SK-N-SH (cell line): ENCODE results near the gene CRYZL1. TPM values are rescaled to one million over a fixed set of nuclear protein-coding genes. Genes with fewer than 3 reads are reported as not detected.

ENCODE experiments used
- CTCF ChIA-PET: fragments of 300-600, 350-600 bp; formaldehyde crosslinking; extraction: SDS; loops from one replicate; lab custom pipeline; 2021; lab: Yijun Ruan, JAX
- POLR2A ChIA-PET: fragments of 350-600 bp; sonication (Branson Sonifier 250); formaldehyde crosslinking; extraction: SDS; loops from one replicate; lab custom pipeline; 2020; ENCODE audit warnings: antibody characterized with exemption, inconsistent platforms; lab: Yijun Ruan, JAX
- DNase-seq: peaks from one replicate; pipeline ENCODE4 v3.0.0; 2012
- H2AFZ ChIP-seq: fragments of 200-600 bp; sonication (generic); 2 replicates; pipeline ENCODE4 v1.8.1; 2016; ENCODE audit warnings: antibody characterized with exemption, mild to moderate bottlenecking, low read depth
- H3F3A ChIP-seq: fragments of 200-600 bp; sonication (generic); replicated peaks from 2 replicates; pipeline ENCODE3; 2016; ENCODE audit warnings: antibody characterized with exemption, mild to moderate bottlenecking; ENCODE audit not compliant: insufficient read depth
- H3K27ac ChIP-seq, 2 experiments: fragments of 200-500 bp in 1 of 2; fragments of 200-600 bp in 1 of 2; sonication (Bioruptor generic) in 1 of 2; sonication (generic), shearing (Covaris generic) in 1 of 2; 2 replicates each; pipeline versions ENCODE4 v1.5.1 to v1.6.1; 2014 to 2016; ENCODE audit warnings: low read depth in 2 of 2, inconsistent platforms in 1 of 2, low read length in 1 of 2, mild to moderate bottlenecking in 1 of 2, mixed read lengths in 1 of 2
- H3K27me3 ChIP-seq: fragments of 200-600 bp; sonication (generic), shearing (Covaris generic); 2 replicates; pipeline ENCODE4 v1.6.1; 2016; ENCODE audit warnings: mixed run types; ENCODE audit not compliant: insufficient read depth
- H3K36me3 ChIP-seq, 2 experiments: fragments of 200-500 bp in 1 of 2; fragments of 200-600 bp in 1 of 2; sonication (Bioruptor generic) in 1 of 2; sonication (generic) in 1 of 2; replicated peaks in 1 of 2; 2 replicates each; pipeline versions ENCODE3 to v1.5.1; 2014 to 2016; ENCODE audit warnings: low read length in 1 of 2, mild to moderate bottlenecking in 1 of 2; ENCODE audit not compliant: insufficient read depth in 2 of 2, control insufficient read depth in 1 of 2
- H3K4me1 ChIP-seq, 2 experiments: fragments of 200-500 bp in 1 of 2; fragments of 200-600 bp in 1 of 2; sonication (Bioruptor generic) in 1 of 2; sonication (generic), shearing (Covaris generic) in 1 of 2; 2 replicates each; pipeline versions ENCODE4 v1.5.1 to v1.6.1; 2014 to 2016; ENCODE audit warnings: low read depth in 1 of 2, low read length in 1 of 2, mixed run types in 1 of 2; ENCODE audit not compliant: insufficient read depth in 2 of 2, control insufficient read depth in 1 of 2
- H3K4me2 ChIP-seq: fragments of 200-600 bp; sonication (generic), shearing (Covaris generic); 2 replicates; pipeline ENCODE4 v1.6.1; 2017; ENCODE audit warnings: mixed run types
- H3K4me3 ChIP-seq, 2 experiments: fragments of 200-500 bp in 1 of 2; fragments of 200-600 bp in 1 of 2; sonication (Bioruptor generic) in 1 of 2; sonication (generic), shearing (Covaris generic) in 1 of 2; 2 replicates each; pipeline versions ENCODE4 v1.5.1 to v1.8.1; 2014 to 2016; ENCODE audit warnings: low read depth in 2 of 2, inconsistent platforms in 1 of 2, low read length in 1 of 2, mild to moderate bottlenecking in 1 of 2, mixed read lengths in 1 of 2, moderate library complexity in 1 of 2
- H3K79me2 ChIP-seq: fragments of 200-600 bp; sonication (generic); 2 replicates; pipeline ENCODE4 v1.8.1; 2017; ENCODE audit warnings: mild to moderate bottlenecking; ENCODE audit not compliant: insufficient read depth
- H3K9ac ChIP-seq: fragments of 200-600 bp; sonication (generic); 2 replicates; pipeline ENCODE4 v1.6.1; 2017; ENCODE audit warnings: mixed run types
- H3K9me2 ChIP-seq: fragments of 200-600 bp; sonication (generic); 2 replicates; pipeline ENCODE4 v1.6.1; 2017; ENCODE audit warnings: mixed run types
- H3K9me3 ChIP-seq: fragments of 200-600 bp; sonication (generic); 2 replicates; pipeline ENCODE4 v1.6.1; 2017; ENCODE audit warnings: mixed run types, mild to moderate bottlenecking, moderate library complexity
- H4K20me1 ChIP-seq: fragments of 200-600 bp; sonication (generic); 2 replicates; pipeline ENCODE4 v1.6.1; 2017; ENCODE audit warnings: mild to moderate bottlenecking, mixed run types; ENCODE audit not compliant: insufficient read depth
- CHD2 ChIP-seq: fragments of 150-350 bp; IDR thresholded peaks from 2 replicates; pipeline ENCODE4 v1.6.1; 2018; ENCODE audit warnings: low read length; ENCODE audit not compliant: partially characterized antibody
- EP300 ChIP-seq, 2 experiments: IDR thresholded peaks; 2 replicates each; pipeline versions ENCODE4 v1.4.0 to v1.6.1; 2012; ENCODE audit warnings: borderline replicate concordance in 1 of 2, low read depth in 1 of 2, low read length in 1 of 2
- GABPA ChIP-seq: IDR thresholded peaks from 2 replicates; pipeline ENCODE4 v1.4.0; 2012; ENCODE audit warnings: low read depth, mild to moderate bottlenecking
- MXI1 ChIP-seq: IDR thresholded peaks from 2 replicates; pipeline ENCODE4 v1.6.1; 2012; ENCODE audit warnings: mild to moderate bottlenecking, low read depth, low read length, improper control_type of control experiment
- POLR2AphosphoS5 ChIP-seq: IDR thresholded peaks from 2 replicates; pipeline ENCODE4 v1.6.1; 2012; ENCODE audit warnings: low read depth, low read length
- RCOR1 ChIP-seq: fragments of 150-350 bp; IDR thresholded peaks from 2 replicates; pipeline ENCODE4 v1.6.1; 2017; ENCODE audit warnings: antibody characterized with exemption, low read length
- RFX5 ChIP-seq: IDR thresholded peaks from 2 replicates; pipeline ENCODE4 v1.6.1; 2012; ENCODE audit warnings: mild to moderate bottlenecking, improper control_type of control experiment, low read length
- RXRA ChIP-seq: IDR thresholded peaks from 2 replicates; pipeline ENCODE4 v1.4.0; 2012; ENCODE audit warnings: low read depth, mild to moderate bottlenecking, borderline replicate concordance
- SIN3A ChIP-seq: IDR thresholded peaks from 2 replicates; pipeline ENCODE4 v1.6.1; 2012; ENCODE audit warnings: low read depth, mild to moderate bottlenecking, low read length, moderate library complexity, borderline replicate concordance
- TAF1 ChIP-seq: IDR thresholded peaks from 2 replicates; pipeline ENCODE4 v1.6.1; 2012; ENCODE audit warnings: low read depth, mild to moderate bottlenecking, low read length, moderate library complexity, borderline replicate concordance
- WGBS: methylation state at CpG from one replicate; pipeline ENCODE4 v1.1.6; 2017; ENCODE audit warnings: low lambda C conversion rate; 5-methylcytosine and 5-hydroxymethylcytosine counted together
- polyA plus RNA-seq, 3 experiments: library from polyadenylated mRNA; depleted of rRNA; stranded (reverse); fragments of >200 nt; gene quantifications; 2 replicates each; pipeline ENCODE4 v1.2.3, GENCODE V29; 2012
- TF ChIP-seq, protein P1 (sequence below): IDR thresholded peaks from 2 replicates; pipeline ENCODE4 v1.4.0; 2012; ENCODE audit warnings: low read depth, borderline replicate concordance
- TF ChIP-seq, protein P2 (sequence below): fragments of 150-350 bp; IDR thresholded peaks from 2 replicates; pipeline ENCODE4 v1.6.1; 2016; ENCODE audit warnings: mild to moderate bottlenecking, low read depth, low read length
- TF ChIP-seq, protein P3 (sequence below): IDR thresholded peaks from 2 replicates; pipeline ENCODE4 v1.4.0; 2012; ENCODE audit warnings: low read depth

Gene CRYZL1
- polyA plus RNA-seq, 1 of the 3 experiments (the other 2 are of a cell fraction) = 26.3 TPM

DNA sequence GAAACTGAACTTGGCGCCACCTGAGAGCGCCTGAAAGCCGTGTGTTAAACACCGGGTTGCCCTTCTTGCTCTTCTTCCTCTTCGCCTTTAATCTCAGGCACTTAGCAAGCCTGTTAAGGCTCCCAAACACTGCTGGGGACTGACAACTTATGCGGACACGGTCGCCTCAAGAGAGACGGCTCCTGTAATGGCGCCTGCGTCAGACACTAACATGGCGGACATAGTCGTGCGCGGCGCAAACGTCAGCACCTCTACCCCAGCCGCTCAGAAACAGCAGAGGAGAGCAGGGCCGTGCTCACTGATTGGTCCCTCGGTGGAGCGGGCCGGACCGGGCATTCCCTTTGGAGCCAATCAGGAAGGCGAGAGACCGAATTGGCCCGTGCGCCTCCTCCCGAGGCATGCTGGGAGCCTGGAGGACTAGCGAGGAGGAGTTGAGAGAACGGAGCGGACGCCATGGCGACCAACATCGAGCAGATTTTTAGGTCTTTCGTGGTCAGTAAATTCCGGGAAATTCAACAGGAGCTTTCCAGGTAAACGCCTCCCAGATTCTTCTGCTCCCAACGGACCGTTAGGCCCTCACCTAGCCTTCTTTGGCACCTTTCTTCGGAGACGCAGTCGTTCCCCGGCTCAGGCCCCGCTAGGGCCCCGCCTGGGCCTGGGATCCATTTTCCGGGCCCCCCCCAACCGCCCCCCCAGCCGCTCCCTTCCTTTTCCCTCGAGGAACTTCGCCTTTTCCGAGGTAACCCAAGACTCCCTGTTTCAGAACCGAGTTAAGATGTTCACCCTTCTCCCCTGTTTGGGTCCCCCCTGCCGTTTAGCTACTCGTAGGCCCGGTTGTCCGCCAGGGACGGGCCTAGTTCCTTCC lies 98.7 kb downstream of the CRYZL1 start, which contains the start of gene SON (continued):
- TF ChIP-seq, protein P1, sequence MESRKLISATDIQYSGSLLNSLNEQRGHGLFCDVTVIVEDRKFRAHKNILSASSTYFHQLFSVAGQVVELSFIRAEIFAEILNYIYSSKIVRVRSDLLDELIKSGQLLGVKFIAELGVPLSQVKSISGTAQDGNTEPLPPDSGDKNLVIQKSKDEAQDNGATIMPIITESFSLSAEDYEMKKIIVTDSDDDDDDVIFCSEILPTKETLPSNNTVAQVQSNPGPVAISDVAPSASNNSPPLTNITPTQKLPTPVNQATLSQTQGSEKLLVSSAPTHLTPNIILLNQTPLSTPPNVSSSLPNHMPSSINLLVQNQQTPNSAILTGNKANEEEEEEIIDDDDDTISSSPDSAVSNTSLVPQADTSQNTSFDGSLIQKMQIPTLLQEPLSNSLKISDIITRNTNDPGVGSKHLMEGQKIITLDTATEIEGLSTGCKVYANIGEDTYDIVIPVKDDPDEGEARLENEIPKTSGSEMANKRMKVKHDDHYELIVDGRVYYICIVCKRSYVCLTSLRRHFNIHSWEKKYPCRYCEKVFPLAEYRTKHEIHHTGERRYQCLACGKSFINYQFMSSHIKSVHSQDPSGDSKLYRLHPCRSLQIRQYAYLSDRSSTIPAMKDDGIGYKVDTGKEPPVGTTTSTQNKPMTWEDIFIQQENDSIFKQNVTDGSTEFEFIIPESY = no peak
- TF ChIP-seq, protein P2, sequence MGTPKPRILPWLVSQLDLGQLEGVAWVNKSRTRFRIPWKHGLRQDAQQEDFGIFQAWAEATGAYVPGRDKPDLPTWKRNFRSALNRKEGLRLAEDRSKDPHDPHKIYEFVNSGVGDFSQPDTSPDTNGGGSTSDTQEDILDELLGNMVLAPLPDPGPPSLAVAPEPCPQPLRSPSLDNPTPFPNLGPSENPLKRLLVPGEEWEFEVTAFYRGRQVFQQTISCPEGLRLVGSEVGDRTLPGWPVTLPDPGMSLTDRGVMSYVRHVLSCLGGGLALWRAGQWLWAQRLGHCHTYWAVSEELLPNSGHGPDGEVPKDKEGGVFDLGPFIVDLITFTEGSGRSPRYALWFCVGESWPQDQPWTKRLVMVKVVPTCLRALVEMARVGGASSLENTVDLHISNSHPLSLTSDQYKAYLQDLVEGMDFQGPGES = no peak
- TF ChIP-seq, all 33 proteins: peak for 9

DNA sequence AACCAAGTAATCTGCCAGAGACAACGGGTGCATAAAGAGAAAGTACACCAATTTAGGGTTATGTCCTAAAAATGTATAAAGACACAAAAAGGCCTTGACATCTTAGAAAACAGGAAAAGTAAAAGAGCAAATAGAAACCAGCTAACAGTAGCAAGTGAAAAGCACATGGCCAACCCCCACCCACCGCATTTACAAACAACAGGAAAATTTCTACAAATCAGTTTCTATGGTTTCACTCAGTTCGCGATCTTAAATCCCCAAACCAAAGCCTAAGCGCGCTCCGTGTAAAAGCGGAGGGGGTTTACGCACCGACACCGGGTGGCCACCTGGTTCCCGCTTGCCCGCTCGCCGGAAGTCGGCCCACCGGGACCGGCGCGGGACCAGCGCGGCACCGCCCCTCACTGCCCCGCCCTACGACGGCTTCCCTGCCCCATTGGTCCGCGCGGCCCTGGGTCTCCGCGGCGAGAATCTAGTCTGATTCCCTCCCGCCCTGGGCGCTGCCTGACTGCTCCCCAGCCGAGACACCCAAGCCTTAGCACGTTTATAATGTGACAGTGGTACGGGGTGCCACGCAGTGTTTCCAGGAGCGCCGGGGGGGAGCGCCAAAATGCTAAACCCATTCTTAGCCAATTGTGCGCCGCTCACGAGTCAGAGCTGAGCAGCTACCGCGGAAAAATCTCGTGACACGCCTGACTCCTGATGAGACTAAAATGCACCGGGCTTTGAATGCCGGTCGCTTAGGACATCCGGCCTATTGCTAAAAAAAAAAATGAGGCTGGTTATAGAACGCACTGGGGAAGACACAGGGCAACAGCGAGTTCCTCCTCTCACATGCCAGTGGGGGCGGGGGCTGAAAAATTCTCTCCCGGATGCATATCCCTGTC lies 99.5 kb downstream of the CRYZL1 start, which contains the start of gene GART:
TSS of gene GART (minus strand) at position 362 of the 884 bp plus-strand sequence. CDS start 2,802 bp downstream, outside the sequence.
- H3K9ac ChIP-seq = peak within 1 kb of the TSS; percentile 97
- peaks cover 37% of the 10 kb centered on the region for H4K20me1 ChIP-seq
- H3K4me3 ChIP-seq = peak within 1 kb of the TSS; percentile 78
- H3K36me3 ChIP-seq = peaks cover 21 to 31% of the 10 kb centered on the region in 2 experiments
- 1% methylated on average over 27 of the region's 56 CpGs for WGBS
- TF ChIP-seq RXRA (no peak), CHD2 (peak; percentile 41), MXI1 (peak; percentile 83), RCOR1 (no peak), POLR2AphosphoS5 (peak; percentile 68), RFX5 (no peak; the same call in 1 of the 2 replicates), GABPA (peak; percentile 72), EP300 (IDR thresholded peaks at IDR 0.05; ENCODE audit: borderline replicate concordance in 1 of 2, low read depth in 1 of 2, low read length in 1 of 2) (0 out of 4 replicates have a peak, but pooled peaks of 1 of the 2 experiments have one; percentile 3), SIN3A (peak; percentile 67; the same call in 1 of the 2 replicates), TAF1 (peak; percentile 72; the same call in 1 of the 2 replicates)
- TF ChIP-seq, protein P3, sequence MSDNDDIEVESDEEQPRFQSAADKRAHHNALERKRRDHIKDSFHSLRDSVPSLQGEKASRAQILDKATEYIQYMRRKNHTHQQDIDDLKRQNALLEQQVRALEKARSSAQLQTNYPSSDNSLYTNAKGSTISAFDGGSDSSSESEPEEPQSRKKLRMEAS = peak; percentile 91
- H3K9me2 ChIP-seq = no peaks in the 10 kb centered on the region
- ChIA-PET POLR2A (interaction anchor here (2.0 kb wide), 1 partner anchor 9 kb away, joined by 5 read pairs; no protein-coding TSS in a partner anchor), CTCF (interaction anchor here (0.5 to 1.7 kb wide), 2 partner anchors 36 to 64 kb away, joined by 3 to 6 read pairs; no protein-coding TSS in a partner anchor)
- H3K9me3 ChIP-seq = no peaks in the 10 kb centered on the region
- H3K4me2 ChIP-seq = peak within 1 kb of the TSS; percentile 98
- peaks cover 87% of the 10 kb centered on the region for H3K79me2 ChIP-seq
- H3K27ac ChIP-seq = peak within 1 kb of the TSS; percentile 99
- peak within 1 kb of the TSS; percentile 80 for H2AFZ ChIP-seq
- peaks cover 8 to 10% of the 10 kb centered on the region in 2 experiments; a peak in 3 of 4 replicates for H3K4me1 ChIP-seq
- H3F3A ChIP-seq = peaks cover 39% of the 10 kb centered on the region
- DNase-seq = peak; percentile 88
- H3K27me3 ChIP-seq = no peaks in the 10 kb centered on the region
